Thyroid gland (tissue), 4 donors: ENCODE measurements around the gene SEL1L2. TPM values are rescaled to one million over a fixed set of nuclear protein-coding genes. Genes with fewer than 3 reads are reported as not detected.

Experiments used
- DNase-seq, 2 donors: peaks; one replicate each; pipeline ENCODE4 v3.0.0-alpha.2; 2019
- H3K27ac ChIP-seq, 3 donors: fragments of 200-600 bp; sonication (generic); 1 replicate in 2 of 3; 2 replicates in 1 of 3; pipeline ENCODE4 v1.5.1; 2016 to 2019; ENCODE audit warnings: mild to moderate bottlenecking in 1 of 3, moderate library complexity in 1 of 3
- H3K27me3 ChIP-seq: fragments of 200-600 bp; sonication (generic); one replicate; pipeline ENCODE4 v1.5.1; 2019
- H3K36me3 ChIP-seq, 2 donors: fragments of 200-600 bp; sonication (generic); one replicate each; pipeline ENCODE4 v1.5.1; 2016 to 2019
- H3K4me1 ChIP-seq, 2 donors: fragments of 200-600 bp; sonication (generic); one replicate each; pipeline ENCODE4 v1.5.1; 2017 to 2019
- H3K4me3 ChIP-seq, 3 donors: fragments of 200-600 bp; sonication (generic); replicated peaks in 1 of 3; 1 replicate in 2 of 3; 2 replicates in 1 of 3; pipeline ENCODE4 v1.5.1; 2016; ENCODE audit warnings: mild to moderate bottlenecking in 1 of 3
- H3K9me3 ChIP-seq: fragments of 200-600 bp; sonication (generic); one replicate; pipeline ENCODE4 v1.5.1; 2017
- CTCF ChIP-seq, 6 experiments: fragments of 200-600 bp in 3 of 6; fragments of 450-650 bp in 3 of 6; sonication (generic) in 3 of 6; IDR thresholded peaks; one replicate each; pipeline ENCODE4 v1.5.1; 2016 to 2019; ENCODE audit warnings: antibody characterized with exemption in 6 of 6, mild to moderate bottlenecking in 2 of 6, inconsistent platforms in 1 of 6, moderate library complexity in 1 of 6
- POLR2A ChIP-seq, 2 donors: fragments of 450-650 bp; IDR thresholded peaks; one replicate each; pipeline ENCODE4 v1.6.1; 2017; ENCODE audit warnings: antibody characterized with exemption in 2 of 2, mild to moderate bottlenecking in 2 of 2, moderate library complexity in 1 of 2
- WGBS, 2 donors: methylation state at CpG; one replicate each; pipeline ENCODE4 v1.1.5; 2017; 5-methylcytosine and 5-hydroxymethylcytosine counted together
- intact Hi-C: fragments of 100-400 bp; cut with DNase I; formaldehyde crosslinking; loops from one replicate; pipeline ENCODE4 v1.15.1; 2023
- total RNA-seq, 4 donors: library from RNA; depleted of rRNA; stranded (reverse); fragments of >200 nt; gene quantifications; one replicate each; pipeline ENCODE4 v1.2.3, GENCODE V29; 2016

The SEL1L2 gene
- total RNA-seq, result not detected

- no peaks in the 10 kb centered on the region for H3K36me3 ChIP-seq
- intact Hi-C loops, result no loop called here
- no peak for DNase-seq
- H3K27ac ChIP-seq, result no peak within 1 kb of the TSS
- H3K4me1 ChIP-seq, result no peaks in the 10 kb centered on the region
- TF ChIP-seq CTCF (IDR thresholded peaks at IDR 0.05), result no peak
- no peak for TF ChIP-seq POLR2A (IDR thresholded peaks at IDR 0.05)
- no peaks in the 10 kb centered on the region for H3K27me3 ChIP-seq
- WGBS, 2 donors, result 52 to 56% methylated on average over 5 of the region's 5 CpGs
- H3K9me3 ChIP-seq, result no peaks in the 10 kb centered on the region
- H3K4me3 ChIP-seq, result no peak within 1 kb of the TSS
These were observed at the start of gene SEL1L2 for GRCh38 chr20:13990465-13990864. TSS of gene SEL1L2 (minus strand) at chr20:13990614. CDS start at chr20:13990534, 80 bp downstream.

- H3K36me3 ChIP-seq, result no peaks in the 10 kb centered on the region
- 89 to 94% methylated on average over 7 of the region's 7 CpGs for WGBS, 2 donors
- no peaks in the 10 kb centered on the region for H3K9me3 ChIP-seq
- H3K27ac ChIP-seq, result no peak overlapping the region
- no peaks in the 10 kb centered on the region for H3K4me1 ChIP-seq
- intact Hi-C loops, result no loop called here
- H3K4me3 ChIP-seq, result no peak overlapping the region
- DNase-seq, result no peak
- TF ChIP-seq POLR2A (IDR thresholded peaks at IDR 0.05), result no peak
- no peak for TF ChIP-seq CTCF (IDR thresholded peaks at IDR 0.05)
- H3K27me3 ChIP-seq, result no peaks in the 10 kb centered on the region
These were observed 46.2 kb upstream of the SEL1L2 start for GRCh38 chr20:14036567-14036966.

- Histone ChIP-seq H3K4me3 (no peak overlapping the region), H3K36me3 (no peaks in the 10 kb centered on the region), H3K4me1 (no peaks in the 10 kb centered on the region), H3K27me3 (no peaks in the 10 kb centered on the region), H3K9me3 (no peaks in the 10 kb centered on the region), H3K27ac (no peak overlapping the region)
- TF ChIP-seq CTCF (IDR thresholded peaks at IDR 0.05) (no peak), POLR2A (IDR thresholded peaks at IDR 0.05) (no peak)
- WGBS, 2 donors, result 84 to 88% methylated on average over 1 of the region's 1 CpG
- intact Hi-C loops, result no loop called here
- DNase-seq, result no peak
These were observed 42.9 kb upstream of the SEL1L2 start for GRCh38 chr20:14033310-14033709.

- H3K36me3 ChIP-seq, result no peaks in the 10 kb centered on the region
- H3K9me3 ChIP-seq, result no peaks in the 10 kb centered on the region
- DNase-seq, result no peak
- WGBS, 2 donors, result 90 to 95% methylated on average over 1 of the region's 1 CpG
- no peaks in the 10 kb centered on the region for H3K27me3 ChIP-seq
- H3K4me3 ChIP-seq, result no peak overlapping the region
- H3K4me1 ChIP-seq, result no peaks in the 10 kb centered on the region
- TF ChIP-seq POLR2A (IDR thresholded peaks at IDR 0.05) (no peak), CTCF (IDR thresholded peaks at IDR 0.05) (no peak)
- intact Hi-C loops, result no loop called here
- H3K27ac ChIP-seq, result no peak overlapping the region
These were observed 40.6 kb upstream of the SEL1L2 start for GRCh38 chr20:14030991-14031390.

- intact Hi-C loops, result no loop called here
- no peaks in the 10 kb centered on the region for H3K27me3 ChIP-seq
- H3K36me3 ChIP-seq, result no peaks in the 10 kb centered on the region
- no peak overlapping the region for H3K4me3 ChIP-seq
- no peak for TF ChIP-seq POLR2A (IDR thresholded peaks at IDR 0.05)
- no peak for TF ChIP-seq CTCF (IDR thresholded peaks at IDR 0.05)
- DNase-seq, result no peak
- 88 to 97% methylated on average over 3 of the region's 3 CpGs for WGBS, 2 donors
- no peaks in the 10 kb centered on the region for H3K4me1 ChIP-seq
- H3K27ac ChIP-seq, result no peak overlapping the region
- no peaks in the 10 kb centered on the region for H3K9me3 ChIP-seq
These were observed 22.3 kb upstream of the SEL1L2 start for GRCh38 chr20:14012671-14013070.
